Testis (tissue), 2 donors: ENCODE data around the gene CLCN1.

Experiments
- CTCF ChIP-seq, 3 experiments: fragments of 450-650 bp in 2 of 3; fragments of 200-600 bp in 1 of 3; sonication (generic) in 1 of 3; IDR thresholded peaks; one replicate each; pipeline ENCODE4 v1.5.1; 2016 to 2019; ENCODE audit warnings: antibody characterized with exemption in 3 of 3, mild to moderate bottlenecking in 2 of 3, moderate library complexity in 1 of 3
- POLR2A ChIP-seq: fragments of 450-650 bp; IDR thresholded peaks from one replicate; pipeline ENCODE4 v1.6.1; 2017; ENCODE audit warnings: antibody characterized with exemption, mild to moderate bottlenecking, moderate library complexity

GRCh38 chr7:143355450-143356385 lies 39.8 kb downstream of the CLCN1 start:
- TF ChIP-seq POLR2A, result no peak
- TF ChIP-seq CTCF (IDR thresholded peaks at IDR 0.05), result no peak
